Stimulated activated naive B cell treated with anti-CD40 and anti-IgM and Interleukin-4, amounts not matched to agents 10 μg/mL and 1 μg/mL and 100 μg/mL, for 72 hours (primary cell): ENCODE measurements around the gene ITGAE.
A peak's percentile ranks its signal among the peaks of the same experiment; 100 is the strongest.

Experiments
- ATAC-seq, 2 donors: fragments of 150-1000 bp; cut with Tn5 transposase; replicated peaks; 2 replicates each; pipeline ENCODE4 v1.10.0; 2021; ENCODE audit warnings: moderate library complexity in 1 of 2
- DNase-seq: peaks from one replicate; pipeline ENCODE4 v3.0.0; 2021
- H3K27ac Mint-ChIP-seq: one replicate; pipeline ENCODE4 v1.8.0; 2022; ENCODE audit warnings: mild to moderate bottlenecking, mixed read lengths
- H3K27me3 Mint-ChIP-seq, 2 donors: one replicate each; pipeline ENCODE4 v1.8.0; 2022; ENCODE audit warnings: mixed read lengths in 2 of 2
- H3K36me3 Mint-ChIP-seq, 2 donors: one replicate each; pipeline ENCODE4 v1.8.0; 2022; ENCODE audit warnings: mixed read lengths in 2 of 2, mild to moderate bottlenecking in 1 of 2
- H3K4me1 Mint-ChIP-seq, 2 donors: one replicate each; pipeline ENCODE4 v1.8.0; 2022; ENCODE audit warnings: mixed read lengths in 2 of 2, mild to moderate bottlenecking in 1 of 2
- H3K4me3 Mint-ChIP-seq, 2 donors: one replicate each; pipeline ENCODE4 v1.8.0; 2022; ENCODE audit warnings: mild to moderate bottlenecking in 2 of 2, mixed read lengths in 2 of 2, moderate library complexity in 1 of 2
- H3K9me3 Mint-ChIP-seq, 2 donors: one replicate each; pipeline ENCODE4 v1.8.0; 2022; ENCODE audit warnings: mixed read lengths in 2 of 2, mild to moderate bottlenecking in 1 of 2

ITGAE gene

DNA sequence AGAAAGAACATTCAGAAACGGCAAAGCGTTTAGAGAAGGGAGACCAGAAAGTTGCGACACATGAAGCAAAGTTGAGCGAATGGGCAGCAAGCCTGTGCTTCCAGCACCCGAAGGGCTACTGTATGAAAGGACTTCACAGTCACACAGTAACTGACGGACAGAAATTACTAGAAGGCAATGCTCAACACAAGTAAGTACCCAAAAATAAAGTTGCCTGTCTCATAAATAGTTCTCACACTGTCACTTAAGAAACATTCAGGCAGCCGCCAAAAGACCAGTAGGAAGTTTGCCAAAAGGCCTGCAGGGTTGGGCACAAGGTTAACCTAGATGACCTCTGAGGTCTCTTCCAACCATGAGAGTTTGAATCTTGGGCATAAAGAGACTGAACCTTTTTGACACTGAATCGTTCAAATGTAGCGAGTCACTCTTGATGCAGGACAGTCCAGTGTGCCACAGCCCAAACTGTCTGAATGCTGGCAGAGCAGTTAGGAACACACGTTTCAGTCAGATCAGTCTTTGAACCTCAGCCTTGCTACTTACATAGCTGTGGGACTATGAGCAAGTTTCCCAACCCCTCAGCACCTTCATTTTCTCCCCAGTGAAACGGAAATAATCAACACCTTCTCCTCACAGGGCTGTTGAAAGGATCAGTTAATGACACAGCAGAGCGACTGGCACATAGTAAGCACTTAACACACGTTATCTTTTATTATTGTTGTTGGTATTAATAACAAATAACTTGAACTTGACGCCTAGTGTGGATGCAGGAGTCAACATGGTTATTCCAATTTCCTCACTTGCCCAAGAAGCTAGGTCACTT is 34.6 kb upstream of the ITGAE start:
- Mint-ChIP-seq H3K27ac (no peak overlapping the region), H3K27me3 (no peaks in the 10 kb centered on the region)

DNA sequence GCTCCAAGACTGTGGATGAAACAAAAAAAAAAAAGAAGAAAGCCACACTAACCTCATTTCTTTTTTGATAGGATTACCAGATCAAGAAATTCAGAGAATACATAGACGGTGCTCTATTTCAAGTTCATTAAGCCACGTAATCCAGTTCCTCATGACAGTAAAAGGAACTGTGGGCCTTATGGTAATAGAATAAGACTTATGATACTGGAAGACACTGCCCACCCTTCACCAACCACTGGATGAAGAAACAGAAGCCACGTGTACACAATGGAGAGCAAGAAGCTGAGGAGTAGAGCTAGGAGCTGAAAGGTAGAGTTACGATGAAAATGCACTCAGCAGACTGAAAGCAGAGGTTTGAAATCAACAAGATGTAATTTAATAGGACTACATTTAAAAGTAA is 33.8 kb upstream of the ITGAE start:
- Mint-ChIP-seq H3K27ac (no peak overlapping the region), H3K4me3 (no peak overlapping the region), H3K36me3 (peaks cover 24 to 39% of the 10 kb centered on the region in 2 donors), H3K4me1 (peaks cover 2 to 6% of the 10 kb centered on the region in 2 donors), H3K9me3 (no peaks in the 10 kb centered on the region), H3K27me3 (no peaks in the 10 kb centered on the region)
- no peak for DNase-seq
- ATAC-seq, result no peak

More for the DNA sequence above, 34.6 kb upstream of the ITGAE start:
- Mint-ChIP-seq H3K9me3 (no peaks in the 10 kb centered on the region), H3K36me3 (peaks cover 26 to 41% of the 10 kb centered on the region in 2 donors), H3K4me3 (no peak overlapping the region), H3K4me1 (peaks cover 5 to 9% of the 10 kb centered on the region in 2 donors)
- DNase-seq, result no peak
- ATAC-seq, result no peak

DNA sequence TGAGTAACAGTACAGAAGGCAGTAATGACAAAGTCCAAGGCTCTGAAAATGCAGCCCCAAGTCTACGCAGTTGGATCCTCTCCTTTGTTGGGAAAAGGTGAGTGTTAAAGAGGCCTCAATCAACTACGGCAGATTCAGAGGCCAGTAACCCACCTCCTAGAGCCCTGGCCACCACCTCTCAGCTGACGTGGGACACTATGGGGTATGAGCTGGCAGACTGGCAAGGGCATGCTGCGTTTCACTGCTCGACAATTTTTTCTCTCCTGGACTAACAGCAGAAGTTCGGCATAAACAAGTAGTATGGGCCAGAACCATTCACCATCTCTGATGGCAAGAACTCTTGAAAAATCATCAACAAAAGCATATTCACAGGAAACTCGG is 27.9 kb upstream of the ITGAE start:
- no peak overlapping the region for H3K27ac Mint-ChIP-seq

DNA sequence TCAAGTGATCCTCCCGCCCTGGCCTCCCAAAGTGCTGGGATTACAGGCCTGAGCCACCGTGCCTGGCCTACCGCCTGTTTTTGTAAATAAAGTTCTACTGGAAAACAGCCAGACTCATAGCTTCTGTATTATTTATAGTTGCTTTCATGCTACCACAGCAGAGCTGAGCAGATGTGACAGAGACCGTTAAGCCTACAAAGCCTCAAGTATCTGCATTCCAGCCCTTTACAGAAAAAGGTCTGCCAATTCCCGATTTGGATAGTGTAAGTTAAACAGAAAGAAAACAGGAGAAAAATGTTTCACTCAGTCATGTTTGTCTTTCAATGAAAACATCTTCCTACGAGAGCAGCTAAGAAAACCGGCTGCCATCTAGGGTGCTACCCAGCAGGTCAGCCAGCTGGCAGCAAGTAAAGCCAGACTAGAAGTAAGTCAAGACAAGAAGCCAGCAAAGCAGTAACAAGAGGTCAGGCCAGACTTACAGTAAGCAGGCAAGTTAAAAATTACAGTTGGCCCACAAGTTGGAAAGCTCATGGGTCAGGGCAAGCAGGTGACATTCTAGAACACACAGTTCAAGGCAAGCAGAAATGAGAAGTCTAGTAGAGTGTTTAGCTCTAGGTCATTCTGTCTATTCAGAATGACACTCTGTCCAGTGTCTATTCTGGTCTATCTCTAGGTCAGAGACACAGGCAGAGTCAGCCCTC is 27.3 kb upstream of the ITGAE start:
- no peaks in the 10 kb centered on the region for H3K27me3 Mint-ChIP-seq
- no peak for ATAC-seq

More for the DNA sequence above, 27.9 kb upstream of the ITGAE start:
- DNase-seq, result no peak
- Mint-ChIP-seq H3K27me3 (no peaks in the 10 kb centered on the region), H3K4me3 (no peak overlapping the region), H3K36me3 (peaks cover 27 to 46% of the 10 kb centered on the region in 2 donors), H3K4me1 (peaks cover 0 to 3% of the 10 kb centered on the region in 2 donors), H3K9me3 (no peaks in the 10 kb centered on the region)
- no peak for ATAC-seq

GRCh38 chr17:3827124-3827773 is 26.3 kb upstream of the ITGAE start:
- DNase-seq (peak; percentile 35), ATAC-seq (no peak)
- no peaks in the 10 kb centered on the region for H3K9me3 Mint-ChIP-seq
- H3K4me1 Mint-ChIP-seq, result peaks cover 0 to 3% of the 10 kb centered on the region in 2 donors
- H3K27ac Mint-ChIP-seq, result no peak overlapping the region
- no peaks in the 10 kb centered on the region for H3K27me3 Mint-ChIP-seq
- H3K4me3 Mint-ChIP-seq, result no peak overlapping the region
- H3K36me3 Mint-ChIP-seq, result peaks cover 27 to 48% of the 10 kb centered on the region in 2 donors

More for the DNA sequence above, 27.3 kb upstream of the ITGAE start:
- Mint-ChIP-seq H3K36me3 (peaks cover 25 to 44% of the 10 kb centered on the region in 2 donors), H3K4me3 (no peak overlapping the region), H3K27ac (no peak overlapping the region), H3K4me1 (peaks cover 0 to 3% of the 10 kb centered on the region in 2 donors), H3K9me3 (no peaks in the 10 kb centered on the region)
- DNase-seq, result no peak

DNA sequence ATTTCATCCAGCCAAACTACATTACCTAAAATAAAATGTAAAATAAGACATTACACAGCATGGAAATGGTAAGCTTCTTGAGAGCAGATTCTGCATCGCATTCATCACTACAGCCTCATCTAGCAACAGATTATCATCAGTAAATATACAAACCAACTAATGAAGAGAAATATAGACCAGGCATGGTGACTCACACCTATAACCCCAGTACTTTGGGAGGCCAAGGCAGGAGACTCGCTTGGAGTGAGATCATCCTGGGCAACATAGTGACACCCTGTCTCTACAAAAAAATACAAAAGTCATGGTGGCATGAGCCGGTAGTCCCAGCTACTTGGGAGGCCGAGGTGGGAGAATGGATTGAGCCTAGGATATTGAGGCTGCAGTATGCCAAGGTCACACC is 25.2 kb upstream of the ITGAE start:
- no peak overlapping the region for H3K27ac Mint-ChIP-seq
- ATAC-seq (no peak), DNase-seq (no peak)
- H3K36me3 Mint-ChIP-seq, result peaks cover 35 to 59% of the 10 kb centered on the region in 2 donors
- H3K27me3 Mint-ChIP-seq, result no peaks in the 10 kb centered on the region
- no peak overlapping the region for H3K4me3 Mint-ChIP-seq
- H3K9me3 Mint-ChIP-seq, result no peaks in the 10 kb centered on the region
- H3K4me1 Mint-ChIP-seq, result peaks cover 0 to 3% of the 10 kb centered on the region in 2 donors

GRCh38 chr17:3821101-3821500 is 20.1 kb upstream of the ITGAE start:
- Mint-ChIP-seq H3K9me3 (no peaks in the 10 kb centered on the region), H3K36me3 (peaks cover 37 to 48% of the 10 kb centered on the region in 2 donors), H3K27me3 (no peaks in the 10 kb centered on the region), H3K4me3 (no peak overlapping the region), H3K27ac (no peak overlapping the region), H3K4me1 (peaks cover 7 to 17% of the 10 kb centered on the region in 2 donors)
- ATAC-seq (no peak), DNase-seq (no peak)

DNA sequence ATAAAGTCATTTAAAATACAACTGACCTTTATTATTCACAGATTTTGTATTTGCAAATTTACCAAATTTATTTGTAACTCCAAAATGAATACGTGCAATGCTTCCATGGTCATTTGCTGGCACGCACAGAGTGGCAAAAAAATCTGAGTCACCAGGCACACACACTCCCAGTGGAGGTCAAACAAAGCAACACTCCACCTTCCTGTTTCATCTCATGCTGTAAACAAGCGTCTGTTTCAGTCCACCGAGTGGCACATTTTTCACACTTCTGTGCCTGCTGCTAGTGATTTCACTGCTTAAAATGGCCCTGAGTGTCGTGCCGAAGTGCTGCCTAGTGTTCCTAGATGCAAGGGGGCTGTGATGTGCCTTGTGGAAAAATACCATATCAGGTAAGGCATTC is 17.8 kb upstream of the ITGAE start:
- Mint-ChIP-seq H3K27me3 (no peaks in the 10 kb centered on the region), H3K9me3 (no peaks in the 10 kb centered on the region), H3K27ac (peak overlapping the region; percentile 85)

DNA sequence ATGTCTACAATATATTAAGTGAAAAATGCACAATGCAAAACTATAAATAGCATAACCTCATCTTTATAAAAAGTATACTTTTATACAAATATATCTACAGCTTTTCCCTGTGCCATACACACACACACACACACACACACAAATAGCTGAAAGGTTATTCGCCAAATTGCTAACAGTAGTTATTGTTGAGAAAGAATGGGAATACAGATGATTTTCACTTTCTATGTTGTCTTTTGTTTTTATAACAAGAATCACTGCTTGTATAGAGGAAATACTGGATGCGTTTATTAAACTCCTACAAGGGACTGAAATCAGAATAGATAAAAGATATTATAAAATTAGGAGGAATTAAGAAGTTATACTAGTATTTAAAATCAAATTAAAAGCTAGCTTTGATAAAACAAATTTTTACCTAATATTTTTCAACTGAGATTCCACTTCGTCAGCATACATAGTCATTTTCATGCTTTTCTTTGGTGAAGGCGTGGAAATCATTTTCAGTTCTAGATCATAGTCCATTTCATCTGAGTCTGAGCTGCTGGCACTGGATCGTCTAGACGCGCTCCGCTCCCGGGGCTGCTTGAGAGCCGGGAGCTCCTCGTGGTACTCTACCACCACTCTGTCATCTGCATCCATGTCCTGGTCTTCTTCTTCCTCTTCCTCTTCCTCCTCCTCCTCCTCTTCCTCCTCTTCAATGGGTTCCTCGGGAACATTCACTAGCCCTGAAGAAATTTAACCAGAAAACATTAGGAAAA is 17.0 kb upstream of the ITGAE start:
- H3K4me1 Mint-ChIP-seq, result peaks cover 7 to 17% of the 10 kb centered on the region in 2 donors
- peak overlapping the region in 1 of 2 donors; percentile 55 for H3K4me3 Mint-ChIP-seq
- H3K9me3 Mint-ChIP-seq, result no peaks in the 10 kb centered on the region
- H3K27me3 Mint-ChIP-seq, result no peaks in the 10 kb centered on the region
- ATAC-seq, result no peak
- peaks cover 38 to 57% of the 10 kb centered on the region in 2 donors for H3K36me3 Mint-ChIP-seq
- peak overlapping the region; percentile 85 for H3K27ac Mint-ChIP-seq
- no peak for DNase-seq

More for the DNA sequence above, 17.8 kb upstream of the ITGAE start:
- ATAC-seq, result peak; percentile 39 to 70
- Mint-ChIP-seq H3K4me3 (peak overlapping the region in 1 of 2 donors; percentile 55), H3K36me3 (peaks cover 38 to 58% of the 10 kb centered on the region in 2 donors), H3K4me1 (peaks cover 7 to 17% of the 10 kb centered on the region in 2 donors)
- no peak for DNase-seq

DNA sequence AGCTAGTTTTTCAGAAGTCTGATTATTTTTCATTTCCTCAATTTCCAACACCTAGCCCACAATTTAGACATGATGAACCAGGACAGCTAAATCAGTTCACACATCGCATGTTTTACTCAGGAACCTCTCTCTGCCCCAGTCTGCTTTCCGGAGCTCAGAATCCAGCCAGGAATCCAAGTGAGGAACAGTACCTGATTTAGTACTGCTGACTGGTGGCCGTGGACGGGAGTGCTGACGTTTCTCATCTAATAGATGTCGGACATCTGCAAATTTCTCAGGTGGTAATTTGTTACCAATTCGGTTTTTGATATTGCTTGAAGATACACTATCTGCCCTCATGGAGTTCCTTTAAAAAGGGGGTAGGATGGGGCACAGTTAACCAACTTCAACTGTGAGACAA is 14.9 kb upstream of the ITGAE start:
- no peaks in the 10 kb centered on the region for H3K27me3 Mint-ChIP-seq
- H3K36me3 Mint-ChIP-seq, result peaks cover 38 to 55% of the 10 kb centered on the region in 2 donors
- DNase-seq (no peak), ATAC-seq (no peak)
- no peak overlapping the region for H3K4me3 Mint-ChIP-seq
- H3K27ac Mint-ChIP-seq, result no peak overlapping the region
- H3K4me1 Mint-ChIP-seq, result peaks cover 13 to 22% of the 10 kb centered on the region in 2 donors
- H3K9me3 Mint-ChIP-seq, result no peaks in the 10 kb centered on the region

GRCh38 chr17:3815122-3815521 is 14.1 kb upstream of the ITGAE start:
- Mint-ChIP-seq H3K4me1 (peaks cover 21 to 30% of the 10 kb centered on the region in 2 donors), H3K27ac (no peak overlapping the region), H3K9me3 (no peaks in the 10 kb centered on the region), H3K36me3 (peaks cover 42 to 58% of the 10 kb centered on the region in 2 donors), H3K4me3 (no peak overlapping the region), H3K27me3 (no peaks in the 10 kb centered on the region)
- ATAC-seq, result no peak
- DNase-seq, result no peak

- Mint-ChIP-seq H3K9me3 (no peaks in the 10 kb centered on the region), H3K27ac (no peak overlapping the region), H3K4me1 (peaks cover 26 to 36% of the 10 kb centered on the region in 2 donors), H3K4me3 (no peak overlapping the region), H3K36me3 (peaks cover 47 to 61% of the 10 kb centered on the region in 2 donors), H3K27me3 (no peaks in the 10 kb centered on the region)
- ATAC-seq (no peak), DNase-seq (no peak)
These were observed 13.4 kb upstream of the ITGAE start for GRCh38 chr17:3814361-3814760.

DNA sequence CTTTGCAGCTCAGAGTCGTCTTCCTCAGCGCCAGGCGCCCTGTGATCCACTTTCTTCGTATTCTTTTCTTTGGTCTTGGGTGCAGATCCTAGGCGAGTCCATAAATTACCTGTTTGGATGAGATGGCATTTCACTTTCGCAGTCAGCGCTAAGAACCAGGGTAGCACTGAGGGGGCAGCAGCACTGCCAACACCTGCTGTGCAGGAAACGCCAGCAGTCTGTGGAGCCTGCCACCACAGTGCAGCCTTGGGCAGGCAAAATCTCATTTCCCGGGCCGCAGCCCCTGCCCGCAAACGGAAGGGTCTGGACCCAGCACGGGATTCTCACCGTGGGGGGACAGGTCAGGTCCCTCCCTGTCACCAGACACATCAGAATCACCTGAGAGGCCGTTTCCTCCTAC is 12.2 kb upstream of the ITGAE start:
- Mint-ChIP-seq H3K27ac (no peak overlapping the region), H3K27me3 (no peaks in the 10 kb centered on the region), H3K4me1 (peaks cover 24 to 32% of the 10 kb centered on the region in 2 donors), H3K36me3 (peaks cover 42 to 56% of the 10 kb centered on the region in 2 donors), H3K9me3 (no peaks in the 10 kb centered on the region), H3K4me3 (no peak overlapping the region)
- ATAC-seq (no peak), DNase-seq (no peak)

DNA sequence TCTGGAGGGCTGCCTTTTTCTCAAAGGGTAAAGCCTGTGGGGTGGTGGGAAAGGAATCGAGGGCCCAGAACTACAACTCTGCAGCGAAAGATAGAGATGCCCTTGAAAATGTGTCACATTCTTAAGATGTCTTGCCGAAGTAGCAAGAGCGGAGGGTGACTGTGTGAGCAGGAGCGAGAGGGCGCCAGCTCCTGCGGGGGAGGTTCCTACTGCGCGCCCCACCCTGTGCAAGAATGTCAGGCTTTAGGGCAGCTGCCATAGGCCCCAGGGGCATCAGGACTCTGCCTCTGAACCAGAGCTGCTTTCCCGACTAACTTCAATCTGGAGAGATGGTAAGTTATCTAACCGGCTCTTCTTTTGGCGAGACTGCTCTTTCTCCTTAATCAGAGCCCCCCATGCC is 11.8 kb upstream of the ITGAE start:
- no peaks in the 10 kb centered on the region for H3K27me3 Mint-ChIP-seq
- no peak overlapping the region for H3K27ac Mint-ChIP-seq
- H3K4me1 Mint-ChIP-seq, result peaks cover 24 to 33% of the 10 kb centered on the region in 2 donors
- no peaks in the 10 kb centered on the region for H3K9me3 Mint-ChIP-seq
- ATAC-seq (no peak), DNase-seq (no peak)
- H3K36me3 Mint-ChIP-seq, result peaks cover 44 to 59% of the 10 kb centered on the region in 2 donors
- H3K4me3 Mint-ChIP-seq, result no peak overlapping the region
